ENCODE data around the gene JADE2.

The JADE2 gene

DNA sequence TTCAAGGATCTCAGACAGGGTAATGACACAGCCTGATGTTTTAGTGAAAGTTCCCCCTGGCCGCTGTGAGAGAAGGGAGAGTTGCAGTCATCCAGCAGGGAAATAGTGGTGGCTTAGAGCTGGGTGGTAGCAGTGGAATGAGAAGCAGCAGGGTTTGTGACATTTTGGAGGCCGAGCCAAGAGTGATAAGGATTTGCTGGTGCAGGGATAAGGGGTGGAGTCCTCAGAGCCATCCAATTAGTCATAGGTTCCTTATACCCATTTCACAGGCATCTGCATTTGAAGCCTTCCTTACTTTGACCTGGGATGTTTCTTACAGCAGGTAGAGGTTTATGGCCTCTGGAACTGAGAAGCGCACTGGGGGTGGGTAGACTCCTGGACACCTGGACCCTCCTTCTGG, 12.8 kb downstream of the JADE2 start:
- TF ChIP-seq, protein P1, sequence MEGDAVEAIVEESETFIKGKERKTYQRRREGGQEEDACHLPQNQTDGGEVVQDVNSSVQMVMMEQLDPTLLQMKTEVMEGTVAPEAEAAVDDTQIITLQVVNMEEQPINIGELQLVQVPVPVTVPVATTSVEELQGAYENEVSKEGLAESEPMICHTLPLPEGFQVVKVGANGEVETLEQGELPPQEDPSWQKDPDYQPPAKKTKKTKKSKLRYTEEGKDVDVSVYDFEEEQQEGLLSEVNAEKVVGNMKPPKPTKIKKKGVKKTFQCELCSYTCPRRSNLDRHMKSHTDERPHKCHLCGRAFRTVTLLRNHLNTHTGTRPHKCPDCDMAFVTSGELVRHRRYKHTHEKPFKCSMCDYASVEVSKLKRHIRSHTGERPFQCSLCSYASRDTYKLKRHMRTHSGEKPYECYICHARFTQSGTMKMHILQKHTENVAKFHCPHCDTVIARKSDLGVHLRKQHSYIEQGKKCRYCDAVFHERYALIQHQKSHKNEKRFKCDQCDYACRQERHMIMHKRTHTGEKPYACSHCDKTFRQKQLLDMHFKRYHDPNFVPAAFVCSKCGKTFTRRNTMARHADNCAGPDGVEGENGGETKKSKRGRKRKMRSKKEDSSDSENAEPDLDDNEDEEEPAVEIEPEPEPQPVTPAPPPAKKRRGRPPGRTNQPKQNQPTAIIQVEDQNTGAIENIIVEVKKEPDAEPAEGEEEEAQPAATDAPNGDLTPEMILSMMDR (conservative IDR thresholded peaks at IDR 0.05; ENCODE audit: low read depth, low read length) = no peak
- Histone ChIP-seq H3K4me2 (no peak overlapping the region), H3K27me3 (ENCODE audit: insufficient read depth, low read depth) (no peaks in the 10 kb centered on the region), H3K4me1 (ENCODE audit: low read depth, poor library complexity, severe bottlenecking) (peaks cover 24% of the 10 kb centered on the region), H3K79me2 (ENCODE audit: insufficient read depth, low read depth) (peaks cover 4% of the 10 kb centered on the region; the same call in 1 of the 2 replicates), H4K20me1 (ENCODE audit: insufficient read depth) (no peaks in the 10 kb centered on the region), H3K27ac (no peak overlapping the region), H3K9ac (no peak overlapping the region), H3K4me3 (IDR thresholded peaks at IDR 0.05; ENCODE audit: insufficient read depth, low read depth, low read length) (no peak overlapping the region), H3K36me3 (ENCODE audit: insufficient read depth) (no peaks in the 10 kb centered on the region), H2AFZ (ENCODE audit: low read depth) (no peak overlapping the region)

DNA sequence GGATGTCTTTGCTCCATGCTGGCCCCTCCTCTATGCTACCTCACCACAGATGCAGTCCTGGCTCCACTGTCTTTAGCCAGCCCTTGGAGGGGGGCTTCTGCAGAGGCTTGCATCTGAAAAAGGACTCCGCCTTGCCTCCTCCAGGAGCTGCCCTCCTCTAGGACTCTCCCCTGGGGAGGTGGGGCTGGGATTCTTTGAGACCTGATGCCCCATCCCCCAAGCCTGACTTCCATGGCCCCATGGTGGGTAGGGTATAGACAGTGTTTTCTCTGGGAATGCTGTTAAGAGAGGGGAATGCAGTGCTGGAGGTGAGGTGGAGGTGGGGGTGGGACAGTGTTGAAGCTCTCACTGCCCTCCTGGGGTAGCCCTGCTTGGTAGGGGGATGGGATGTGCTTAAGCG, 14.3 kb downstream of the JADE2 start:
- Histone ChIP-seq H3K4me2 (no peak overlapping the region), H2AFZ (ENCODE audit: low read depth) (no peak overlapping the region), H3K36me3 (ENCODE audit: insufficient read depth) (no peaks in the 10 kb centered on the region), H3K4me3 (IDR thresholded peaks at IDR 0.05; ENCODE audit: insufficient read depth, low read depth, low read length) (no peak overlapping the region), H3K9ac (no peak overlapping the region), H3K27ac (no peak overlapping the region), H3K27me3 (ENCODE audit: insufficient read depth, low read depth) (no peaks in the 10 kb centered on the region), H3K4me1 (ENCODE audit: low read depth, poor library complexity, severe bottlenecking) (peaks cover 24% of the 10 kb centered on the region), H3K79me2 (ENCODE audit: insufficient read depth, low read depth) (peaks cover 4% of the 10 kb centered on the region; the same call in 1 of the 2 replicates), H4K20me1 (ENCODE audit: insufficient read depth) (no peaks in the 10 kb centered on the region)
- TF ChIP-seq, protein P1 (conservative IDR thresholded peaks at IDR 0.05; ENCODE audit: low read depth, low read length) = no peak

DNA sequence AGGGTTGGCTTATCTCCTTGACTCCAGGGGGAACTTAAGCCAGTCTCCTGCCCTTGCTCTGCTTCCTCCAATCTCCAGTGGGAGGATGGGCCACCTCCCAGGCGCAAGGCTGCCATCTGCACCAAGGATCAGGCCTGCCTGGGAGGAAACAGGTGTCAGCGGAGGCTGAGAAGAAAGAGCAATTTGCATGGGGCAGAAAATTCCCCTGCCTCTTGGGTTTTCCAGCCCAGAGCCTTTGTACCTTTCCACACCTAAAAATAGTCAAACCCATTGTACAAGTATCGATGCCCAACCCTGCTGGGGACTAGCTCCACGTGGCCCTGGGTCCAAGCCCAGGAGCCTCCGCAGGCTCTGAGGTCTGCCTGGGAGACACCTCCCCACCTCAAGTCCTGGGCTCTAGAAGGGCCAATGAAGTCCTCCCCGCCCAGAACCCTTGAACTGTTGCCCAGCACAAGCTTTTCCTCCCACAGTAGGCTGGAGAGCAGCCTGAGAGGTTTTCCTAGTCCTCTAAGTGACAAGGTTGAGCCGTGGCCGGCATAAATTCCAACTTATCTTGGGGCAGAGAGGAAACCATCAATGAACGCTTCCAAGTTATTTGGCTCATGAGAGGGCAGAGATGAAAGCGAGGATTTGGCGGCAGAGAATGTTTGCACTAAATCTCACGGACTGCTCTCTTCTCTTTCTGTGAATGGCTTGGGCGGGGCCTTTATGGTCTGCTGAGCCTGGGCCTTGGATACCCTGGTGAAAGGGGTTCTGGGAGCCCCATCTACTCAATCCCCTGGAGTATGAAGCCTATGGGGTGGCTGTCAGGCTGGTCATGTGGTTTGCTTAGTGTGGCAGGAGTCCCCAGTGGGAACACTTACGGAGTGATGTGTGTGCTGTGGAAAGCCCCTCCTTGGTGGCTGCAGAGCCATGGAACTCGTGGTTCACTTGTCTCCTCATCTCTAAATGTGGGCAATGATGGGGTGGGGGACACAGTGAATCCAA, 15.6 kb downstream of the JADE2 start:
- H3K36me3 ChIP-seq (ENCODE audit: insufficient read depth) = no peaks in the 10 kb centered on the region
- no peaks in the 10 kb centered on the region for H3K27me3 ChIP-seq (ENCODE audit: insufficient read depth, low read depth)
- H3K4me2 ChIP-seq = no peak overlapping the region
- no peak overlapping the region for H2AFZ ChIP-seq (ENCODE audit: low read depth)
- TF ChIP-seq, protein P1 (conservative IDR thresholded peaks at IDR 0.05; ENCODE audit: low read depth, low read length) = no peak
- H3K79me2 ChIP-seq (ENCODE audit: insufficient read depth, low read depth) = no peaks in the 10 kb centered on the region
- H3K27ac ChIP-seq = no peak overlapping the region
- H4K20me1 ChIP-seq (ENCODE audit: insufficient read depth) = no peaks in the 10 kb centered on the region
- no peak overlapping the region for H3K9ac ChIP-seq
- peaks cover 16% of the 10 kb centered on the region for H3K4me1 ChIP-seq (ENCODE audit: low read depth, poor library complexity, severe bottlenecking)
- H3K4me3 ChIP-seq (IDR thresholded peaks at IDR 0.05; ENCODE audit: insufficient read depth, low read depth, low read length) = no peak overlapping the region

DNA sequence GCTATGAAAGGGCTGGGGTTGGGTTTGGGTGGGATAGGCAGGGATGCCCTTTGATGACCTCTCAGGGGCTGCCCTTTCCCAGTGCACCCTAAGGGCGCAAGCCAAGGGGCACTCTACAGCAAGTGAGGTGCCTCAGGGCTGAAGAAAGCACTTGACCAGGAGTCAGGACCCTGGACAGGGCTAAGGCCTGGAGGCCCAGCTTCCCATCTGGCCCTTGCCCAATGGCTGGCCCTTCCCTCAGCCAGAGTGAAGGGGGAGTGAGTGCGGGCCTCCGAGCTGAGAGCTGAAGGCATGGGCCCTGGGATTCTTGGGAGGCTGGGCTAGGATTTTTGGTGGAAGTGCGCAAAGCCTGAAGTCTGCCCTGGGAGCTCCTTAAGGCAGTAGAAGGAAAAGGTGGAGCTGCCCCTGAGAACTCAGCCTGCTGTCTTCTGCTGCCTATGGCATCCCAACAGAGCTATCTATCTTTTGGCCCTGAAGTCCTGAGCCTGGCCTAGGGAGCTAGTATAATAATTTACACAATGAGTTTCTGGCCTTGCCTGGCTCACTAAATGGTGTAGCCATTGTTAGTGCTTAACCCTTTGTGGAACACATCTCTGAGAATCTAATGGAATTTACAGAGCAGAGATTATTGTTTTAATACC, 16.4 kb downstream of the JADE2 start:
- H4K20me1 ChIP-seq (ENCODE audit: insufficient read depth) = no peaks in the 10 kb centered on the region
- no peaks in the 10 kb centered on the region for H3K79me2 ChIP-seq (ENCODE audit: insufficient read depth, low read depth)
- no peak overlapping the region for H3K4me2 ChIP-seq
- H3K9ac ChIP-seq = no peak overlapping the region
- no peak overlapping the region for H3K4me3 ChIP-seq (IDR thresholded peaks at IDR 0.05; ENCODE audit: insufficient read depth, low read depth, low read length)
- H2AFZ ChIP-seq (ENCODE audit: low read depth) = no peak overlapping the region
- no peaks in the 10 kb centered on the region for H3K36me3 ChIP-seq (ENCODE audit: insufficient read depth)
- TF ChIP-seq, protein P1 (conservative IDR thresholded peaks at IDR 0.05; ENCODE audit: low read depth, low read length) = no peak
- no peak overlapping the region for H3K27ac ChIP-seq
- H3K4me1 ChIP-seq (ENCODE audit: low read depth, poor library complexity, severe bottlenecking) = peaks cover 8% of the 10 kb centered on the region
- no peaks in the 10 kb centered on the region for H3K27me3 ChIP-seq (ENCODE audit: insufficient read depth, low read depth)

Data from KMS-11 (cell line).